Colonic mucosa (tissue), 4 donors: ENCODE measurements around the gene SSH3. TPM values are rescaled to one million over a fixed set of nuclear protein-coding genes. Genes with fewer than 3 reads are reported as not detected.

Experiments
- DNase-seq: peaks from one replicate; pipeline ENCODE4 v3.0.0-alpha.2; 2020
- H3K27ac ChIP-seq: fragments of 200-600 bp; one replicate; pipeline ENCODE4 v1.8.0; 2021
- H3K27me3 ChIP-seq: fragments of 200-600 bp; one replicate; pipeline ENCODE4 v1.8.0; 2021
- H3K36me3 ChIP-seq: fragments of 200-600 bp; one replicate; pipeline ENCODE4 v1.8.0; 2021
- H3K4me1 ChIP-seq: fragments of 200-600 bp; one replicate; pipeline ENCODE4 v1.8.0; 2021; ENCODE audit warnings: mild to moderate bottlenecking
- H3K4me3 ChIP-seq: fragments of 200-600 bp; one replicate; pipeline ENCODE4 v1.8.0; 2021
- H3K9ac ChIP-seq, 2 donors: one replicate each; pipeline ENCODE4 v1.7.0; 2013; ENCODE audit warnings: control low read depth in 2 of 2, low read depth in 2 of 2, low read length in 2 of 2
- H3K9me3 ChIP-seq: fragments of 200-600 bp; one replicate; pipeline ENCODE4 v1.8.0; 2021
- CTCF ChIP-seq: fragments of 200-600 bp; IDR thresholded peaks from one replicate; pipeline ENCODE4 v1.8.0; 2022; ENCODE audit warnings: antibody characterized with exemption, mild to moderate bottlenecking
- intact Hi-C: fragments of 100-400 bp; cut with DNase I; formaldehyde crosslinking; loops from one replicate; pipeline ENCODE4 v1.14.1; 2022
- total RNA-seq, 2 donors: library from RNA; stranded (reverse); fragmentation: NEBNext Ultra II Directional in 1 of 2; extraction: Animal tissue kit (Norgen Biotek cat#: 25700) in 1 of 2; gene quantifications; one replicate each; pipeline ENCODE4 v1.2.1, GENCODE V29; 2021
- donor health status: healthy.
- donor health status: DM: no; HTN: no; CAD: no.
- donor health status: DM: no; HTN: no; CAD: no.

SSH3 gene
- total RNA-seq, 2 donors from 2014 or later: 69.7 to 81.7 TPM

- peak within 1 kb of the TSS; percentile 84 for H3K27ac ChIP-seq
- H3K9me3 ChIP-seq: no peaks in the 10 kb centered on the region
- H3K27me3 ChIP-seq: no peaks in the 10 kb centered on the region
- no peak for DNase-seq
- peaks cover 31% of the 10 kb centered on the region for H3K4me1 ChIP-seq
- intact Hi-C loops: loop anchor here (5.0 kb wide), 1 partner anchor 116 kb away; no protein-coding TSS in a partner anchor
- peak within 1 kb of the TSS; percentile 95 for H3K9ac ChIP-seq
- H3K4me3 ChIP-seq: peak within 1 kb of the TSS; percentile 93
- TF ChIP-seq CTCF: no peak
- no peaks in the 10 kb centered on the region for H3K36me3 ChIP-seq
Observed at GRCh38 chr11:67266449-67267187, 36.7 kb upstream of the SSH3 start, which contains the start of gene GRK2. Gene GRK2 (plus strand): TSS chr11:67266473. CDS start chr11:67266700, 227 bp downstream.

GRCh38 chr11:67267188-67268080 lies 35.9 kb upstream of the SSH3 start:
- Histone ChIP-seq H3K27ac (peak overlapping the region; percentile 84), H3K36me3 (peaks cover 4% of the 10 kb centered on the region), H3K9me3 (no peaks in the 10 kb centered on the region), H3K9ac (peak overlapping the region; percentile 95), H3K4me1 (peaks cover 31% of the 10 kb centered on the region), H3K27me3 (no peaks in the 10 kb centered on the region), H3K4me3 (peak overlapping the region; percentile 93)
- TF ChIP-seq CTCF: no peak
- intact Hi-C loops: loop anchor here (5.0 kb wide), 1 partner anchor 115 kb away; no protein-coding TSS in a partner anchor
- peak; percentile 83 for DNase-seq

GRCh38 chr11:67268081-67268961 lies 35.0 kb upstream of the SSH3 start:
- Histone ChIP-seq H3K36me3 (peaks cover 4% of the 10 kb centered on the region), H3K4me1 (peaks cover 31% of the 10 kb centered on the region), H3K9ac (peak overlapping the region; percentile 95), H3K4me3 (peak overlapping the region; percentile 93), H3K9me3 (no peaks in the 10 kb centered on the region), H3K27me3 (no peaks in the 10 kb centered on the region), H3K27ac (peak overlapping the region; percentile 84)
- intact Hi-C loops: loop anchor here (5.0 kb wide), 1 partner anchor 114 kb away; no protein-coding TSS in a partner anchor
- TF ChIP-seq CTCF: no peak
- no peak for DNase-seq

- intact Hi-C loops: loop anchor here (5.0 kb wide), 1 partner anchor 113 kb away; no protein-coding TSS in a partner anchor
- Histone ChIP-seq H3K4me3 (peak overlapping the region; percentile 93), H3K4me1 (peaks cover 31% of the 10 kb centered on the region)
Observed at GRCh38 chr11:67268962-67269268, 34.4 kb upstream of the SSH3 start.

More at GRCh38 chr11:67268962-67269268, 34.4 kb upstream of the SSH3 start:
- Histone ChIP-seq H3K27ac (peak overlapping the region; percentile 84), H3K27me3 (no peaks in the 10 kb centered on the region), H3K9me3 (no peaks in the 10 kb centered on the region), H3K9ac (peak overlapping the region; percentile 61 to 95), H3K36me3 (peaks cover 4% of the 10 kb centered on the region)
- no peak for TF ChIP-seq CTCF
- DNase-seq: no peak
